ENCODE results near the gene NOXRED1.
A peak's percentile ranks its signal among the peaks of the same experiment; 100 is the strongest.
"Not testable (repeated sequence)": the region's sequence is repeated elsewhere in the genome, so short reads cannot be mapped to it uniquely, and the experiment has no call there.

Gene NOXRED1, protein sequence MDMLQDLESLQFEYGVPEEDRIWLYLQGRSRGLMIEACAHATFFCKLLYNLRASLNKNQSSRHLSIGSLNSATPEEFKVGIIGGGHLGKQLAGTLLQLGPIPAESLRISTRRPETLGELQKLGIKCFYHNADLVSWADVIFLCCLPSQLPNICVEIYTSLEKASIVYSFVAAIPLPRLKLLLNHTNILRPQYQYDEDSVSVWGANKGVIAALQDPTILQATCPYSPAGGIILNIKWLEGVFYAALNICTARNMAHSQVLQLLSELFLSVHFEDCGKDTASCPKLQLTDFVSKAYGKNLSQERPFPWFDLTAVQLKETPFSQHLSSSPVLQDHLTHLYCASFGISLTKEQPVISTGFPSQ

DNA sequence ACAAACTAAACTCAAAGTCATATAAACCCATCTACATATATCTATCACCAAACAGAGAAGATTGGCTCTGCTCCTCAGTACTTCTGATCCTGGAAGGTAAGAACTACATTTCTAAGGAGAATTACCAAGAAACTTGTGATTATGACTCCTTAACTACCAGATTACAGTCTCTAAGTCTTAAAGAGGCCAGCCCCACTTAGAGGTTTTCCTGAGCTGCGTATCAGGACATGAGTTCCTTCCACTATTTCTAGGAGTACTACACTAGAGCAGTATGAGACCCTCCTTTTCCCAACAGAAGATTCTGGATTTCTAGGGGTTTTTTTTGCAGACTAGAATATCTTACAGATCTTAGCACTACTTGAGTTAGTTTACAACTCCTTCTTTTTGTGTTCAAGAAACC is at the start of gene NOXRED1:
TSS of gene NOXRED1 (minus strand) at position 101 of the 400 bp plus-strand sequence. CDS start 634 bp downstream, outside the sequence.
- no peak for DNase-seq (ENCODE audit: low read depth)

DNA sequence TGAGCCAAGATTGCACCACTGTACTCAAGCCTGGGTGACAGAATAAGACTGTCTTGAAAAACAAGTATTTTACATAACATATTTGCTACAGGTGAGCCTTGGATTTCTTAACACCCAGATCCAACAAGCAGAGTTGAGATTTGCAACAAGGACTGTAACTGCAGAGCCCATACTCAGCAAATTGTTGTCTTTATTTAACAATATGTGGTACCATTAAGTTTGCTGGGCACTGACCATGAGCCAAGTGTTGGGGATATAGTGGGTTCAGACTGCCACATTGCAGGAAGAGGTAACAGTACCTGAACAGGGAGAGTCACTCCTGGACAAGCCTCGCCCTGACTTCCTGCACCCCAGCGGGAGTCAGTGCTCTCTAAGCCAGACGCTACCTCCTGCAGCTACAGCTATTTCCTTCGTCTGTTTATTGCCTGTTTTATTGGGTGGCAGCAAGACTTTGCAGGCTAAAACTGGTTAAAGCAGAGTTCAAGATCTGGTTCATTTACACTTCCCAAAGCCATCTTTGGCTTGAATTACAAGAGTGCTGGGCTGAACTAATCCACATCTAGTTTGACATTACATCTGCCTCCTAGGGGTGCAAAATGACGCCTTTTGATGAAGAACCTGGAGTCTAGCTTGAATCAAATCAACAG is 47.0 kb upstream of the NOXRED1 start:
- DNase-seq (ENCODE audit: low read depth) = no peak

DNA sequence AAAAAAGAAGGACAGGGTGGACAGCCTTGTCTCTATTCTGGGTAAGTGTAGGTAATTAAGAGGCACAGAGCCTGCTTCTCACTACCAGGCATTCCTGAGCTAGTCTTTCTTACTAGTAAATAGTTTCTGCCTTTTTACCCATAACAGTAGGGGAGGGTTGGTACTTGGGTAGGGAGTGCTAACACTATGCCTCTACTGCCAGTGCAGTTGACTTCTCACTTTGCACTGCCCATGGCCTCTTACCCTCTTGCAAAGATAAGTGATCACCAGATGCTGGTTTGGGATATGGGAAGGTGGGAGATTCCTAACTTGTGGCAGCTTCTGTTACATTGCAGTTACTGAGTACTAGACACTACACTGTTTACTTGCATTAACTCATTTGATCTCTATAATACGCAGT is 46.2 kb upstream of the NOXRED1 start:
- no peak for DNase-seq (ENCODE audit: low read depth)

DNA sequence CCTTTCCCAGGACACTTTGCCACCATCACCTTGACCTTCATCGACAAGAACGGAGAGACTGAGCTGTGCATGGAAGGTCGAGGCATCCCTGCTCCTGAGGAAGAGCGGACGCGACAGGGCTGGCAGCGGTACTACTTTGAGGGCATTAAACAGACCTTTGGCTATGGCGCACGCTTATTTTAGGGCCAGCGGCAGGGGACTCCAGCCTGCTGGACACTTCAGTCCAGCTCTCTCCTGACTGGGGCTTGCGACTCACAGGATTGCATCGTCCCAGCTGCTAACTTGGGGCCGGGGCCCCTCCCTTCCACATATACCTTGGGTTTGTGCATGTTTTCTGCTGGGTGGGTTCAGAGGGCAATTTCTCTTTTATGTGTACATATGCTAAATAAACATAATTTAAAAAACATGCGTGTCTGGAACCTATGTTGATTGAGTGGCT is 45.8 kb upstream of the NOXRED1 start:
- DNase-seq (ENCODE audit: low read depth) = no peak

DNA sequence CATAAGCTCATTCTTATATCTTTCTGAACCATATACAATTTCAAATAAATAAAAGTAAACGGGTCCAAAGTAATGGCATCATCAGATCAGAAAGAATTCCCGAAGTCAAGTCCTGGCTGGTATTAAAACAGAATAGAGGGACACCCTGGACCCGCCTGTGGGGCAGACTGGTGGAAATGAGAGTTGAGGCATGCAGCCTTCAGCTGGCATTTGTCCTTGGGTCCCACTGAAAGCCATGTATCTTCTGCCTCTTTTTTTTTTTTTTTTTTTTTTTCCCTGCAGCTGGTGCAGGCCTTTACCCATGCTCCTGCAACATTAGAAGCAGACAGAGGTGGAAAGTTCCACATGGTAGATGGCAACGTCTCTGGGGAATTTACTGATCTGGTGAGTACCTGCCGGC is 44.5 kb upstream of the NOXRED1 start:
- no peak for DNase-seq (ENCODE audit: low read depth)

DNA sequence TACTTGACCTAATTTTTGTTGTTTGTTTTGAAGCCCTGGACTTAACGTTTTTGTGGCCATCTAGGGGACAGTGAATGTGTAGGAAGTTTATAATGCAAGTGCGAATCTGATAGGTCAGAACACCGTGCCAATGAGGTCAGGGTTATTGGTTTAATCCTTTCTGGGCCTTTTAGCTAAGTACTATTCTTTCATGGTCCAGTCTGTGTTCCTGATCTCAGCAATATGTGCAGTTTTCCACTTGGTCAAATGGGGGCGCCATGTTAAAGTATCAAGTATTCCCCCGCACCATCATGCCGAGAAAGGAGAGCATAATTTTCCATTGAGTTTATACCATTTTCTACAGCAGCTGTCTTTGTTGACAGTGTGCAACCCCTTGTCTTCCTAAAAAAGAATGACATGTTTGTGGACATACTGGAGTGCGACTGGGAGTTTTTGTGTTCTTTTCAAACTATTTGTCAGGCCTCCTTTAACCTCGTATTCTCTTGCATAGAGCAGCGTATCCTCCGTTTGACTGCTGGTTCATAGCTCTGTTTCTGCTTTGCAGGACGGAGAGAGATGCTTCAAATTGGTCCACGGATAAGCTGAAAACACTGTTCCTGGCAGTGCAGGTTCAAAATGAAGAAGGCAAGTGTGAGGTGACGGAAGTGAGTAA is 35.9 kb upstream of the NOXRED1 start:
- DNase-seq (ENCODE audit: low read depth) = peak; percentile 41

DNA sequence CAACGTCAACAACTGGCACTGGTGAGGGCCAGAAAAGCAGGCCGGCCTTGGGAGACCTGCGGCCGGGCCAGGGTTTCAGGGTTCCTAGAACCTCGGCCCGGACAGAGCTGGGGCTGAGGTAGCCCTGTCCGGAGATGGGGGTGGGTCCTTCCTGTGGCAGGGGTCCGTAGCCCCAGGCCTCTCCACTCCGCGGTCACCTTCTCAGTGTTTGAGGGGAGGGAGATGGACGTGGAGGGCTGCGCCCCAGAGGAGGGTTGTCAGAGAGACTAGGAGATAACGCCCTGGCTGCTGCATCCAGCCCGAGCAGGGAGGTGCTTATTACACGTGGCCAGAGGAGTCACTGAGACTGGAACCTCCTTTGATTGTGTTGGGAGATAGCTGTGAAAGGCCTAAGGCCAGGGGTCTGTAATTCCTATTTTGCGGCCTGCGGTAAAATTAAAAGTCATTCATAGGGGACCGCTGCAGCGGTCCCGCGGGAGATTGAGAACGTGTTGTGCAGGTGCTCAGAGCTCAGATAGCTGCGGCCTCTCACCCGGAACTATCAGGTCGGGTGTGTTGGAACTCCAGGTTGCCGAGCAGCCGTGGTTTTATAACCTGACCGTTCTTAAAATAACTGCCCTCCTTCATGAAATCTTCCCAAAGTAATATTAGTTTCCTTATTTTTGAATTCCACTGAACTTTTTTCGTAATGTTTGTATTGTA is 35.1 kb upstream of the NOXRED1 start:
- DNase-seq (ENCODE audit: low read depth) = peak; percentile 16

DNA sequence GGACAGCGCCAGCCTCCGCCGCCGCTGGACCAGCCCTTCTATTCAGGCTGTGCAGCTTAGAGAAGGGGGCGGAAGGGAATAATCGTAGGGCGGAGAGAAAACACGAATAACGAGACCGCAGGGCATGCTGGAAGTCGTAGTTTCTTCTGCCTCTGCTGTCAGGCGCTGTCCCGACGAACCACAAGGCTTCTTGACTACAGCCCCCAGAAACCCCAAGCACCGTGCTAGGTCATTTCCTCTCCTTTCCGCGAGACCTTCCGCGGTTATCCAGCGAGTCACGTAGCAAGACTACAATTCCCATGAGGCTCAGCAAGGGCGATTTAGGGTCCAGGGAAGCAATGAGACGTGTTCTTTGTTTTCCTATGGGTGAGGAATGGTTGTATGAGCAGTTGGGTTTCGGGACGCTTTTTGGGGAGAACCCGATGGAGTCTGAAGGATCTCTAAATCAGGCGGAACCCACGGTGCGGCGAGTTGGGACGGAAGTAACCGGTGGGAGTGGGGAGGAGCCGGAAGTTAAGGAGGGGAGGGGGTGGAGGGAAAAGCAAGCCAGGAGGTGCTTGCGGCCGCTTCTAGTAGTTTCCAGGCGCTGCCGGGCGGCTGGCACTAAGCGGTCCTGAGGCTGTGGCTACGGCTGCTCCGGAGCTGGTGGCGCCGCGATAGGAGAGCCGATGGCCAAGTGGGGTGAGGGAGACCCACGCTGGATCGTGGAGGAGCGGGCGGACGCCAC is 34.4 kb upstream of the NOXRED1 start, which contains the start of the genes AHSA1 and VIPAS39:
TSS of gene AHSA1 (plus strand) at position 572 of the 727 bp plus-strand sequence. CDS start at position 669, 97 bp downstream.
TSS of gene VIPAS39 (minus strand) at position 80 of the 727 bp plus-strand sequence. CDS start 3,499 bp downstream, outside the sequence.
- DNase-seq (ENCODE audit: low read depth) = peak; percentile 83

DNA sequence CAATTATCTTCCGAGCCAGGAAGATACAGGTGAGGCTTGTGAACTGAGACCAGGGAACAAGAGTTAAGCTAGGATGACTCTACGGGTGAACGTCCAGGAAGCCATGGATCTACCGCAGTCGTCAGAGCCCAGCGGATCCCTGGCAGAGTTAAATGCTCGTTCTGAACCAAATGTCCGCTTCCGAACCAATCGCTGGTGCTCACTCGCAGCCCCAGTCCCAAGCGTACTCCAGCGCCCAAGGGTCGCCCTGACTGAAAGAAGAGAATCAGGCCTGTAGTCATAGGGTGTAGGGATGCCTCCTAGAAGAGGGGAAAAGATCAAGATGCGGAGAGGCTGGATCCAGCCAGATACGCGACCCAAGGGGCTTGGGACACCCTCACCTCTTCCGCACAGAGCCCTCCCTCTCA is 33.8 kb upstream of the NOXRED1 start:
- peak; percentile 2 for DNase-seq (ENCODE audit: low read depth)

DNA sequence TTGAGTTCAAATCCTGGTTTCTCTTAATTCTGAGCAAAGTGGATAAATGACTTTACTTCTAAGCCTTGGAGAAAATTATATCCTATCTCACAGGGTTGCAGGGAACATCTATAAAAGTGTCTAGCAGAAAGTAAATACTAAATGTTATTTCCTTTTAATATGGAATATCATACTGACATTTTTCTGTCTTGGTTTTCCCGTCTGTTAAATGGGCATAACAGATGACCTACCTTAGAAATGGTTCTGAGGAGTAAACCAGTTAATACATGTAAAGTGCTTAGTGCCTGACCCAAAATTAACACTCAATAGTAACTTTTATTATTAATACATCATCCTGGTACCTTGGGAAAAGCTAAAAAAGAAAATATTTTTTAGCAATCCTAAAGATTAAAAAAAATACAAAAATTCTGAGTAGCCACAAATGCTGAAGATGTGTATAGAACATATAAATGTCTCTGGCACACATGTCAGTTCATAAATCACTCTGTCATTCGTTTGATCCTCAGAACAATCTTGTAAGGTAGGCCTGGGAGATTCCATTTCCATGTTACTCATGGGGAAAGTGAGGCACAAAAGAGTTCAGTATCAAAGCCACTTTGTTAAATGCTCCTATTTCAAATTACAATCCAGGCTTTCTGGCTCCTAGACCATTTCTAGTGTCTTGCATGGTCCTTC is 32.8 kb upstream of the NOXRED1 start:
- no peak for DNase-seq (ENCODE audit: low read depth)

DNA sequence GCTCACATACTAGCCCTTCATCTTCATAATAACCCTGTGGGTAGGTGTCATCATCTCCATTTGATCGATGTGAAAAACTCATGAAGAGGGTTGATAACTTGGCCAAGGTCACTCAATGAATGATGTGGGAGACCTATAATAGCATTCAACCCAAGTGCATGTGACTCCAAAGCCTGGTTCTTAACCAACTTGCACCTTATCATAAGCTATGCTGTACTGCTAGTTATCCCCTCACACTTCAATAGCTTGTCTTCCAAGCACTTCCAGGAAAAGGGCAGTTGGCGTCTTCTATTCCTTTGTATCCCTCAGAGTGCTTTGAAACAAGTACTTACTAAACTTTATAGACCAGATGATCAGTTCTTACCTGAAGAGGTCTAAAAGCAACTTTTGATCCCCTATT is 18.9 kb upstream of the NOXRED1 start:
- DNase-seq (ENCODE audit: low read depth) = no peak

DNA sequence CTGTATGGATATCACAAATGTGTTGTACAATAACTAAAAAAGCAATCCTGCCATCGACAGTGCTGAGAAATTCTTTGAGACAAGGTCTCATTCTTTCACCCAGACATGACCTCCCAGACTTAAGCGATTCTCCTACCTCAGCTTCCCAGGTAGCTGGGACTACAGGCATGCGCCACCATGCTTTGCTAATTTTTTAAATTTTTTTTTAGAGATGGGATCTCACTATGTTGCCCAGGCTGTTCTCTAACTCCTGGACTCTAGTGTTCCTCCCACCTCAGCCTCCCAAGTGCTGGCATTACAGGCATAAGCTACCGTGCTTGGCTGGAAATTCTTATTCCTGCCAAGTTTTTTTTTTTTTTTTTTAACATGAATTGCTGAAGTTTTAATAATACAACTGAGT is 16.5 kb upstream of the NOXRED1 start:
- no peak for DNase-seq (ENCODE audit: low read depth)

DNA sequence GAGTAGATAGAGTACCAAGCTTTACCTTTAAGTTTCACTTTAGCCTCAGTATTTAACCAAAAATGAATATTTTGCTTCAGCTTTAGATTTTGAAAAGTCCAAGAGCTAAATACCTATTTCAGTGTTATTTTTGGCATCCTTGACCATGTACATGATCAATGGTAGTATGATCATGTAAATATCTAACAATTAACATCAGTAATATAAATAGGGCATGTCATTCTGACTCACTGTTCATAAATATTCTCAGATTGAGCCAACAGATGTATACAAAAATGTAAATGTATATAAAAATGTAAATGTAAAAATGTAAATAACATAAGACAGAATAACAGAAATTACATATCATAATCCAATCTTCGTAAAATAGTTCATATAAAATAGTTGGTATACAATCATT is 15.3 kb upstream of the NOXRED1 start:
- no peak for DNase-seq (ENCODE audit: low read depth)

DNA sequence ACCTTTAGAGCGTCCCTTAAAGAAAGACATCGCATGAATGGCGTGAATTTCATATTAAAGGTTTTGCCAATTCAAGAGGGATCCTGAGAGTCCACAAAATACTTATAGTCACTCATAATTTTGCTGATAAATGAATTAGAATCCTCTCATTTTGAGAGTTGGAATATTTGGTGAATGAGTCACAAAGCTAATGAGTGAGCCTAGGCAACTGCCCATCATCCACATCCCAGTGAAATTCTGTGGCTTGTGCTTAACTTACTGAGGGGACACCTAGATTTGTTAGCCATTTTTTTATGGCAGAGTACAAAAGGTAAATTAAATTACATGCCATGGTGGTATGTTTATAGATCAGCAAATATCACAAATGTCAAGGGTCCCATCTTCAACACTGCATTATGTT is 12.7 kb upstream of the NOXRED1 start:
- no peak for DNase-seq (ENCODE audit: low read depth)

DNA sequence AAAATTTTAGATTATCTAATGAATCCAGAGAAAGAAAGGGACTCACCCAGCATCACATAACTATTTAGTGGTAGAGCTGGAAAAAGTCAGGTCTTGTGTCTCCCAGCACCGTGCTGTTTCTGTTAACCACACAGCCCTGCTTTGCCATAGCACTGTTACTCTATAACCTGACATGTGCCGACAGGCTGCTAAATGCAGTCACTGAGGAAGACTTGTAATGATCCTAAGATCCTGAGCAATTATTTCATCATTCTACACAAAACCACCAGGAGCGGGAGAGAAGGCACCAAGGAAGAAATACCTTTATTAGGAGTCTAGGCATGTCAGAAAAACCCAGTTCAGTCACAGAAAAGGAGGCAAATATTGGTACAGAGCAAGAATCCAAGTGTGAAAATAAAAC is 3.1 kb upstream of the NOXRED1 start:
- DNase-seq (ENCODE audit: low read depth) = no peak

DNA sequence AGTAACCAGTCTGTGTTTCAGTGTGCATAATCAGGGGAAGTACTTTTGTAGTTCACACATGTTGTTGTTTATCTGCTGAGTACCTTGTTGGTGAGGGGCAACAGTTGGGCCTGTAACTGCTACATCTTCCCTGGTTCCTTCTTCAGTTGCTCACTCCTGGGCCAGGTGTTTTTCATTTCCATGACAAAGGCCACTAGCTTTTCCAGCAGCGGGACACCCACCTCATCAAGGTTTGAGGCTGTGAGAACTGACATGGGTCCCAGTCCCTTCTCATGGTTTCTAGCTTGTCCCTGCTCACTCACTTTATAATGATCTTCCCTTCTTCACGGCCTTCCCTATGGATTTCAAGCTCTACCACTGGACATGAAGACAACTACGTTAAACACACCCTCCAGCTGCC is 1.5 kb upstream of the NOXRED1 start:
- no peak for DNase-seq (ENCODE audit: low read depth)

DNA sequence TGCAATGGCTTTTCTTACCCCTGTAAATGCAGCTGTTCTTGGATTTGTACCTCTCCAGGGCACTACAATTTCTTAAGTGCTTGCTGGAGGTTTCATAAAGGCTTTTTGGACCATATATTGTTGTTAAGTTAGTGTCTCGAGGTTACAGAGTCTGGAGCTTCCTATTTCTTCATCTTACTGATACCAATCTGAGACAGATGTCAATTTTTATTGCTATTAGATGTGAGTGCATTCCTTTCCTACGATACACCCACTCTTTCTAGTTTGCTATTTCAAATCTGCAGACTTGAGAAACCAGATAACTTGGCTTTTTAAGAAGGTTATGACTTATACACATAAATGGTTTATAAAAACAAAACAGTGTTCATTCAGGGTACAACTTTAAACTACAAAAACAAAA is 2.1 kb downstream of the NOXRED1 start:
- no peak for DNase-seq (ENCODE audit: low read depth)

DNA sequence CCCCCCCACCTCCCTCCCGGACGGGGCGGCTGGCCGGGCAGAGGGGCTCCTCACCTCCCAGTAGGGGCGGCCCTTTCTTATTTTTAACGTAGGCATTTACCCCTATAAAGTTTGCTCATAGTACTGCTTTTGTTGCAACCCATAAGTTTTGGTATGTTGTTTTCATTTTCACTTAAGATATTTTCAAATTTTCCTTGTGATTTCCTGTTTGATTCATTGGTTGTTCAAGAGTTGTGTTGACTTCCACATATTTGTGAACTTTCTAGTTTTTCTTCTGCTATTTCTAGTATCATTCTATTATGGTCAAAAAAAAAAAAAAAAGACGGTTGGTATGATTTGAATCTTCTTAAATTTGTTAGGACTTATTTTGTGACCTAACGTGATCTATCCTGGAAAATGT is 6.5 kb downstream of the NOXRED1 start:
- DNase-seq (ENCODE audit: low read depth) = no peak

DNA sequence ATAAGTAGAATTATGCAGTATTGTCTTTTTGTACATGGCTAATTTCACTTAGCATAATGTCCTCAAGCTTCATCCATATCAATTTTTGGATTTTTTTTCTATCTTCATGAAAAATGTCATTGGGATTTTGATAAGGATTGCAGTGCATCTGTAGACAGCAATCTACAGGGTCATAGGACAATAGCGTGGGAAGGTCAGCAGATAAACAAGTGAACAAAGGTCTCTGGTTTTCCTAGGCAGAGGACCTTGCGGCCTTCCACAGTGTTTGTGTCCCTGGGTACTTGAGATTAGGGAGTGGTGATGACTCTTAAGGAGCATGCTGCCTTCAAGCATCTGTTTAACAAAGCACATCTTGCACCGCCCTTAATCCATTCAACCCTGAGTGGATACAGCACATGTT is 7.2 kb downstream of the NOXRED1 start:
- not testable (repeated sequence) for DNase-seq (ENCODE audit: low read depth)

DNA sequence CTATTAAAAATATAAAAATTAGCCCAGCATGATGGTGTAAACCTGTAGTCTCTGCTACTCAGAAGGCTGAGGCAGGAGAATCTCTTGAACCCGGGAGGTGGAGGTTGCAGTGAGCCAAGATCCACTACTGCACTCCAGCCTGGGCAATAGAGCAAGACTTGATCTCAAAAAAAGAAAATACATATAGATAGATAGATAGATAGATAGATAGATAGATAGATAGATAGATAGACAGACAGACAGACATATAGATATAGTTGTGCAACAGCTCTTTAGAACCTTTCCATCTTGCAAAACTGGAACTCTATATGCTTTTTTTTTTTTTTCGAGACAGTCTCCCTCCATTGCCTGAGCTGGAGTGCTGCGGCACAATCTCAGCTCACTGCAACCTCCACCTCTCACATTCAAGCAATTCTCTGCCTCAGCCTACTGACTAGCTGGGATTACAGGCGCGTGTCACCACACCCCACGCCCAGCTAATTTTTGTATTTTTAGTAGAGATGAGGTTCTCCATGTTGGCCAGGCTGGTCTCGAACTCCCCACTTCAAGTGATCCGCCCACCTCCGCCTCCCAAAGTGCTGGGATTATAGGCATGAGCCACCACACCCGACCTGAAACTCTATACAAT is 7.8 kb downstream of the NOXRED1 start:
- DNase-seq (ENCODE audit: low read depth) = not testable (repeated sequence)
